Measurements from ENCODE around the gene UGP2.
A peak's percentile ranks its signal among the peaks of the same experiment; 100 is the strongest.
"Not testable (repeated sequence)": the region's sequence is repeated elsewhere in the genome, so short reads cannot be mapped to it uniquely, and the experiment has no call there.

Gene UGP2

DNA sequence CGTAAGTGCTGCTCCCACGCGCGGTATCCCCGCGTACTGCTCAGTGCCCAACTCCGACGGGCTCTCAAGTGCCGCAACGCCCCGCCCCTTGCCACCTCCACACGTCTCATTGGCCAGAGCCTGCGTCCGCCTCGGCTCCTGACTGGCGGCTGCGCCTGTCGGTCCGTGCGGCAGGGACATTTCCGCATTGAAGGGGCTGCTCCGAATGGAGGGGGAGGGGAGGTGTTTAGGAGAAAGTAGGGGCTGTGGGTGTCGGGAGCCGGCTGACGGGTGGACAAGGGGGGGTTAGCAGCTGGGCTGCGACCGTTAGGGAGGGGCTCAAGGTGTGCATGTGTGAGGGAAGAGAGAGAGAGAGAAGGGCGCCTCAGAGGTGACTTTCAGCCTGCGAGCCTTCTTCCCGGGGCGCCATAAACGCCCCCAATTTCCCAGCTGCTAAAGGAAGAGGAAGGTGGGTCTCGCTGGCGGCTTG, 877 bp upstream of the UGP2 start:
- DNase-seq (ENCODE audit: extremely low read depth, low read depth) = peak; percentile 96
- TF ChIP-seq CTCF (IDR thresholded peaks at IDR 0.05; ENCODE audit: low read depth, low read length) = no peak; the same call in 1 of the 2 replicates

GRCh38 chr2:63842149-63843061, 709 bp downstream of the UGP2 start:
- DNase-seq (ENCODE audit: extremely low read depth, low read depth) = peak; percentile 61
- TF ChIP-seq CTCF (IDR thresholded peaks at IDR 0.05; ENCODE audit: low read depth, low read length) = no peak

- no peak for TF ChIP-seq CTCF (IDR thresholded peaks at IDR 0.05; ENCODE audit: low read depth, low read length)
- DNase-seq (ENCODE audit: extremely low read depth, low read depth) = no peak
Measured at GRCh38 chr2:63843093-63843492, 1.4 kb downstream of the UGP2 start.

GRCh38 chr2:63843791-63844190, 2.1 kb downstream of the UGP2 start:
- TF ChIP-seq CTCF (IDR thresholded peaks at IDR 0.05; ENCODE audit: low read depth, low read length) = no peak
- no peak for DNase-seq (ENCODE audit: extremely low read depth, low read depth)

GRCh38 chr2:63844616-63845015, 2.9 kb downstream of the UGP2 start:
- TF ChIP-seq CTCF (IDR thresholded peaks at IDR 0.05; ENCODE audit: low read depth, low read length) = no peak
- no peak for DNase-seq (ENCODE audit: extremely low read depth, low read depth)

DNA sequence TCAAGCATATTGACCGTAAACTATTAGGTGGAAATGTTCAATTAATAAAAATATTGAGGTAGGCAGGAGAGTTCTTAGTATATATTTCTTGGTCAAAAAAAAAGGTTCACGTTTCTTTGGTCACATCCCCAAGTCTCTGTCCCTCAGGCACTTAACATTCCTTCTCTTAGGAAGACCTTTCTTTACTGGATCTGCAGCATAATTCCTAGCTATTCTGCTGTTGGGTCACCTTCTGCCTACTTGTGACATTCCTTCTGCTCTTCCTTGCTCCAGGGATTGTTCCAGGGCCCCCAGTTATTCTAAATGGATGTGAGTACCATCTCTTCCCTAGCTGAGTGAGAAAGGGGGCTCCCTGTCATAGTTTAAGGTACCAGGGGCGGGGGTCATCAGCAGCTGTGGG, 4.2 kb downstream of the UGP2 start:
- TF ChIP-seq CTCF (IDR thresholded peaks at IDR 0.05; ENCODE audit: low read depth, low read length) = no peak
- DNase-seq (ENCODE audit: extremely low read depth, low read depth) = no peak

GRCh38 chr2:63846487-63846886, 4.8 kb downstream of the UGP2 start:
- no peak for TF ChIP-seq CTCF (IDR thresholded peaks at IDR 0.05; ENCODE audit: low read depth, low read length)
- DNase-seq (ENCODE audit: extremely low read depth, low read depth) = no peak

- not testable (repeated sequence) for DNase-seq (ENCODE audit: extremely low read depth, low read depth)
Measured at GRCh38 chr2:63847571-63847970, 5.9 kb downstream of the UGP2 start.

Measured in AG09319 (cell line).